CD14-positive monocyte (primary cell): ENCODE data around the gene SZRD1. TPM values are rescaled to one million over a fixed set of nuclear protein-coding genes. Genes with fewer than 3 reads are reported as not detected.

ENCODE experiments used
- DNase-seq, 3 donors: peaks; one replicate each; pipeline ENCODE4 v3.0.0-alpha.2; 2011 to 2022
- H2AFZ ChIP-seq: 2 replicates; pipeline ENCODE4 v1.6.0; 2012; ENCODE audit warnings: mild to moderate bottlenecking, low read depth, low read length, inconsistent platforms; ENCODE audit not compliant: insufficient read depth, poor library complexity, severe bottlenecking
- H3K27ac ChIP-seq, 2 donors: 1 replicate in 1 of 2; 2 replicates in 1 of 2; pipeline ENCODE4 v1.5.1; 2012 to 2013; ENCODE audit warnings: low read length in 2 of 2, control low read depth in 1 of 2, inconsistent platforms in 1 of 2, low read depth in 1 of 2, mild to moderate bottlenecking in 1 of 2
- H3K27me3 ChIP-seq, 2 donors: one replicate each; pipeline versions ENCODE4 v1.6.0 to v1.6.1; 2011 to 2013; ENCODE audit warnings: low read length in 2 of 2; ENCODE audit not compliant: control insufficient read depth in 2 of 2, insufficient read depth in 2 of 2
- H3K36me3 ChIP-seq, 2 donors: replicated peaks in 1 of 2; 1 replicate in 1 of 2; 2 replicates in 1 of 2; pipeline versions ENCODE4 v1.5.1 to v1.6.1; 2012 to 2013; ENCODE audit warnings: low read length in 2 of 2, control low read depth in 1 of 2, inconsistent platforms in 1 of 2, mild to moderate bottlenecking in 1 of 2; ENCODE audit not compliant: insufficient read depth in 2 of 2, control insufficient read depth in 1 of 2
- H3K4me1 ChIP-seq, 2 donors: 1 replicate in 1 of 2; 2 replicates in 1 of 2; pipeline versions ENCODE4 v1.5.1 to v1.6.1; 2012 to 2013; ENCODE audit warnings: low read length in 2 of 2, control low read depth in 1 of 2, inconsistent platforms in 1 of 2, mild to moderate bottlenecking in 1 of 2, moderate library complexity in 1 of 2; ENCODE audit not compliant: insufficient read depth in 2 of 2, control insufficient read depth in 1 of 2
- H3K4me2 ChIP-seq: replicated peaks from 2 replicates; pipeline ENCODE3; 2012; ENCODE audit warnings: low read length, moderate library complexity, mild to moderate bottlenecking; ENCODE audit not compliant: poor library complexity, severe bottlenecking; ENCODE audit errors: extremely low read depth
- H3K4me3 ChIP-seq, 3 experiments: fragments of 200-600 bp in 1 of 3; sonication (generic) in 1 of 3; replicated peaks in 1 of 3; 1 replicate in 2 of 3; 2 replicates in 1 of 3; pipeline ENCODE4 v1.5.1; 2011 to 2013; ENCODE audit warnings: low read length in 3 of 3, mild to moderate bottlenecking in 3 of 3, control low read depth in 2 of 3, low read depth in 2 of 3, inconsistent platforms in 1 of 3, moderate library complexity in 1 of 3
- H3K79me2 ChIP-seq: 2 replicates; pipeline ENCODE4 v1.6.0; 2012; ENCODE audit warnings: mild to moderate bottlenecking, control low read depth, inconsistent platforms, low read length, moderate library complexity; ENCODE audit not compliant: insufficient read depth
- H3K9ac ChIP-seq: 2 replicates; pipeline ENCODE4 v1.6.0; 2017; ENCODE audit warnings: low read length, mild to moderate bottlenecking; ENCODE audit not compliant: insufficient read depth, poor library complexity, severe bottlenecking
- H3K9me3 ChIP-seq, 2 donors: replicated peaks in 1 of 2; 1 replicate in 1 of 2; 2 replicates in 1 of 2; pipeline versions ENCODE4 v1.5.1 to v1.6.1; 2012 to 2013; ENCODE audit warnings: low read length in 2 of 2, control low read depth in 1 of 2; ENCODE audit not compliant: control insufficient read depth in 1 of 2, insufficient read depth in 1 of 2
- H4K20me1 ChIP-seq: 2 replicates; pipeline ENCODE4 v1.6.0; 2012; ENCODE audit warnings: mild to moderate bottlenecking, low read length, control low read depth, moderate library complexity; ENCODE audit not compliant: insufficient read depth
- H3K27ac Mint-ChIP-seq, 7 donors: one replicate each; pipeline ENCODE4 v1.8.0; 2020; ENCODE audit warnings: mild to moderate bottlenecking in 7 of 7, mixed read lengths in 7 of 7, moderate library complexity in 6 of 7, inconsistent platforms in 2 of 7
- H3K27me3 Mint-ChIP-seq, 3 donors: one replicate each; pipeline ENCODE4 v1.8.0; 2021 to 2022; ENCODE audit warnings: low read depth in 3 of 3, mild to moderate bottlenecking in 3 of 3, mixed read lengths in 3 of 3, moderate library complexity in 3 of 3, inconsistent platforms in 1 of 3
- H3K36me3 Mint-ChIP-seq, 2 donors: one replicate each; pipeline ENCODE4 v1.8.0; 2020; ENCODE audit warnings: mixed read lengths in 2 of 2, inconsistent platforms in 1 of 2, mild to moderate bottlenecking in 1 of 2
- H3K4me1 Mint-ChIP-seq: one replicate; pipeline ENCODE4 v1.8.0; 2020; ENCODE audit warnings: mild to moderate bottlenecking, mixed read lengths
- H3K4me3 Mint-ChIP-seq, 2 donors: one replicate each; pipeline ENCODE4 v1.8.0; 2020; ENCODE audit warnings: mild to moderate bottlenecking in 2 of 2, mixed read lengths in 2 of 2, moderate library complexity in 1 of 2
- H3K9me3 Mint-ChIP-seq, 7 donors: one replicate each; pipeline ENCODE4 v1.8.0; 2020 to 2022; ENCODE audit warnings: mixed read lengths in 7 of 7, mild to moderate bottlenecking in 6 of 7, moderate library complexity in 6 of 7, inconsistent platforms in 2 of 7
- WGBS: methylation state at CpG from one replicate; pipeline ENCODE4 v1.1.5; 2013; ENCODE audit warnings: missing lambda C conversion rate; ENCODE audit not compliant: insufficient coverage; 5-methylcytosine and 5-hydroxymethylcytosine counted together
- intact Hi-C, 2 donors: fragments of 100-400 bp; cut with micrococcal nuclease; formaldehyde crosslinking; loops; one replicate each; pipeline versions ENCODE4 v1.15.0 to v1.15.1; 2023
- polyA plus RNA-seq, 3 donors: library from polyadenylated mRNA; depleted of rRNA in 1 of 3; unstranded in 2 of 3; stranded (reverse) in 1 of 3; fragments of 300-500 nt in 2 of 3; fragments of >200 nt in 1 of 3; fragmentation: Illumina TruSeq in 2 of 3; gene quantifications; 1 replicate in 2 of 3; 2 replicates in 1 of 3; pipeline ENCODE4 v1.2.3, GENCODE V29; 2012 to 2021
- TF ChIP-seq, protein P1 (sequence below): fragments of 200-600 bp; IDR thresholded peaks from one replicate; pipeline ENCODE4 v1.8.0; 2022; ENCODE audit warnings: antibody characterized with exemption, mild to moderate bottlenecking

The SZRD1 gene
- polyA plus RNA-seq, 3 donors, result 46.4 to 50.5 (median 47.2) TPM

DNA sequence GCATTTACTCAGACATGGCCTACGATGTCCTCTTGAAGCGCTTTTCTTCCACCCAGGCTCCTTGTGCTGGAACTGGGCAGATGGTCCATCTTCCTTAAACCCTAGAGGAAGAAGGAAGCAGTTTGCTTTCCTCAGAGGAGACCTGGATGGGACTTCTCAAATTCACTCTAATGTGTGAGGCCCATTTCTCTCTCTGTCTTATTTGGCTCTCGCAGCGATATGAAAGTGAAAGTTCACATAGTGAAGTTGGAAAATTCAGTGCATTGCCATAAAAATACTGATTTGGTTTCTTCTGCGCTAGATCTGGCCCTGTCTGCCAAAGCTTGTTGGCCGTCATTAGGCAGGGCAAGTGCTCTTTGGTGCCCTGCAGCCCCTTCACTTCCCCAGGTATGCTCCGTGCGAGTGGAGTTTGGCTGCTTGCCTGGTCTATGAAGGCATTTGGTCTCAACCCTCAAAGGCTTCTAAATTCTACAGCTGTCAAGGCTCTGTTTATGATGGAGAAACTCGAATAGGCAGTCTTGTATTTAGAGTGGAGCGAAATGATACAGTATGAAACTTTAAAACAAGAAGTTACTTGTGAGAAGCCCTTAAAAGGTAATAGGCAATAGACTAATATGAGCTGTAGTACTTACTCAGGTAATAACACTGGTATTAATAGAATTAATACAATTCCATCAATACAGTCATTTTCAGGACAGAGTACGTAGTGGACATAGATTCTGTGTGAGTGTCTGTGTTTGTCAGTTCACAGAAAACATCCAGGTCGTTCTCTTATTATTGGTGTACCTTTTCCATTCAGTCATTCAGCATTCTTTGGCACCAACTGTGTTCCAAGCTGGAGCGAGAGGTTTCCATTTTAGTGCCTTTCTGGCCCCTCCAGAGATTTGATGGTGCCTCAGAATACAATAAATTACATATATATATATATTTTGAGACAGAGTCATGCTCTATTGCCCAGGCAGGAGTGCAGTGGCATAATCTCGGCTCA, 20.5 kb downstream of the SZRD1 start:
- Mint-ChIP-seq H3K27me3 (peaks cover 0 to 1% (median 0%) of the 10 kb centered on the region in 3 donors), H3K9me3 (no peaks in the 10 kb centered on the region), H3K4me3 (peak overlapping the region; percentile 63 to 83), H3K4me1 (peaks cover 66% of the 10 kb centered on the region), H3K27ac (peak overlapping the region; percentile 66 to 91 (median 85)), H3K36me3 (peaks cover 20 to 26% of the 10 kb centered on the region in 2 donors)
- Histone ChIP-seq H3K9me3 (no peaks in the 10 kb centered on the region), H4K20me1 (peaks cover 97% of the 10 kb centered on the region), H3K9ac (peak overlapping the region; percentile 28), H3K36me3 (peaks cover under 1 to 11% of the 10 kb centered on the region in 2 donors), H2AFZ (no peak overlapping the region), H3K27ac (peak overlapping the region; percentile 59 to 81), H3K27me3 (no peaks in the 10 kb centered on the region), H3K4me3 (peak overlapping the region in 2 of 3 experiments; percentile 31 to 67), H3K4me1 (peaks cover 30 to 53% of the 10 kb centered on the region in 2 donors), H3K4me2 (peak overlapping the region; percentile 62), H3K79me2 (peaks cover 98% of the 10 kb centered on the region)
- intact Hi-C loops, result no loop called here
- DNase-seq, result peak in 2 of 3 donors; percentile 34 to 36
- TF ChIP-seq, protein P1, sequence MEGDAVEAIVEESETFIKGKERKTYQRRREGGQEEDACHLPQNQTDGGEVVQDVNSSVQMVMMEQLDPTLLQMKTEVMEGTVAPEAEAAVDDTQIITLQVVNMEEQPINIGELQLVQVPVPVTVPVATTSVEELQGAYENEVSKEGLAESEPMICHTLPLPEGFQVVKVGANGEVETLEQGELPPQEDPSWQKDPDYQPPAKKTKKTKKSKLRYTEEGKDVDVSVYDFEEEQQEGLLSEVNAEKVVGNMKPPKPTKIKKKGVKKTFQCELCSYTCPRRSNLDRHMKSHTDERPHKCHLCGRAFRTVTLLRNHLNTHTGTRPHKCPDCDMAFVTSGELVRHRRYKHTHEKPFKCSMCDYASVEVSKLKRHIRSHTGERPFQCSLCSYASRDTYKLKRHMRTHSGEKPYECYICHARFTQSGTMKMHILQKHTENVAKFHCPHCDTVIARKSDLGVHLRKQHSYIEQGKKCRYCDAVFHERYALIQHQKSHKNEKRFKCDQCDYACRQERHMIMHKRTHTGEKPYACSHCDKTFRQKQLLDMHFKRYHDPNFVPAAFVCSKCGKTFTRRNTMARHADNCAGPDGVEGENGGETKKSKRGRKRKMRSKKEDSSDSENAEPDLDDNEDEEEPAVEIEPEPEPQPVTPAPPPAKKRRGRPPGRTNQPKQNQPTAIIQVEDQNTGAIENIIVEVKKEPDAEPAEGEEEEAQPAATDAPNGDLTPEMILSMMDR, result no peak
- WGBS, result 30% methylated on average over 5 of the region's 14 CpGs

DNA sequence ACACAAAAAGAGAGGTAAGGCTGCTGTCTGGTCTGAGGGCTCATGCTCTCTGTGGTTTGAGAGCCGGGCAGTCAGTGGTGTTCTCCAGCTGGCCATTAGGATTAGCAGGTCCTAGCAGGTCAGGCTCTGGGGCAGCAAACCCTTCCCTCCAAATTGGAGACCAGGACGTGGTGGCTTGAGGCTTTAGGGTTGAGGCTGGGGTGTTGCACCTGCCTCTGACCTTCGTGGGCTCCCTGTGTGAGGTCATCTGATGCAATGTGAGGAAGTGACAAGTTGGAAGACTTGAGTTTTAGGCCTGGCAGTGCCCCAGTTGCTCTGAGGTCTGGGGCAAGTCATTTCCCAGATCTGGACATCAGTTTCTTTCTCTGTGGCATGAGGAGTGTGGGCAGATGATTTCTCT, 24.4 kb downstream of the SZRD1 start:
- no peaks in the 10 kb centered on the region for H3K9me3 Mint-ChIP-seq
- H3K9me3 ChIP-seq, result no peaks in the 10 kb centered on the region
- no peak overlapping the region for H3K9ac ChIP-seq
- H2AFZ ChIP-seq, result no peak overlapping the region
- H3K4me2 ChIP-seq, result no peak overlapping the region
- no peak overlapping the region for H3K4me3 Mint-ChIP-seq
- TF ChIP-seq, protein P1, result no peak
- peaks cover 38 to 46% of the 10 kb centered on the region in 2 donors for H3K36me3 ChIP-seq
- peaks cover 99% of the 10 kb centered on the region for H4K20me1 ChIP-seq
- no peaks in the 10 kb centered on the region for H3K27me3 ChIP-seq
- H3K4me1 Mint-ChIP-seq, result peaks cover 44% of the 10 kb centered on the region
- H3K27ac ChIP-seq, result peak overlapping the region; percentile 6 to 69
- no peak overlapping the region for H3K4me3 ChIP-seq
- WGBS, result 29% methylated on average over 3 of the region's 3 CpGs
- peaks cover 78% of the 10 kb centered on the region for H3K79me2 ChIP-seq
- H3K27ac Mint-ChIP-seq, result peak overlapping the region; percentile 3 to 87 (median 74)
- peaks cover 25 to 32% of the 10 kb centered on the region in 2 donors for H3K4me1 ChIP-seq
- intact Hi-C loops, result loop anchor here in 1 of 2 donors (2.0 kb wide), 1 partner anchor 21 kb away; no protein-coding TSS in a partner anchor
- peak; percentile 29 to 61 (median 39) for DNase-seq
- H3K36me3 Mint-ChIP-seq, result peaks cover 45 to 47% of the 10 kb centered on the region in 2 donors
- H3K27me3 Mint-ChIP-seq, result peaks cover 0 to 3% (median 1%) of the 10 kb centered on the region in 3 donors
